ENCODE measurements around the gene PIGQ.

Gene PIGQ

GRCh38 chr16:628321-629061 is 58.7 kb downstream of the PIGQ start:
- no peak for DNase-seq (ENCODE audit: low read depth)

DNA sequence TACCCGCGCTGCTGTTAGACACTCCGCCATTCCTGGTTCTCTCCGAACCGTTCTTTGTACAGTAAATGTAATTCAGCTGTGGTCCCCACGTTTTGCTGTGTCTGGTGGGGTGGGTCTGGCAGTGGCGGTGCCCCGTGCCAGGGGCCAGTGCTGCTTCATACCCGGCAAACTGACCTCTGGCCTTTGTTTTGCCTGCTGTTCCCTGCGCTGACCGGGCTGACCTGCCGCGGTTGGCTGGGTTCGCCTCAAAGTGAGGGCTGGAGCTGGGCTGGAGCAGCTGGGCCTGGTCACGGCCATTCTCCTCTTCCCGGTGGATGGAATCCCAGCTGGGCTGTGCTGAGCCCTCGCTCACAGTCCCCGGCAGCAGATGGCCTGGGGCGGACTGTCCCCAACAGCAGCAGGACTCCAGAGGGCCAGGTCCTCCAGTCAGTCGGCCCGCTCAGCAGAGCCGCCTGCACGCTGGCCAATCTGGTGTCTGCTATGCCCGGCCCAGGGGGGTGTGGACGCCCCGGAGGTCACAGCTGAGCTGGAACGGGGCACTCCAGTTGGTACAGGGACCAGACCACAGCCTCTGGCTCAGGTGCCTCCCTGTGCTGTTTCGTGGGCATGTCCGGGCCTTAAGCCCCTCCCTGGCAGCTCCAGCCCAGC is 59.5 kb downstream of the PIGQ start:
- no peak for DNase-seq (ENCODE audit: low read depth)

- no peak for DNase-seq (ENCODE audit: low read depth)
Observed at GRCh38 chr16:629833-630248, 60.1 kb downstream of the PIGQ start.

GRCh38 chr16:630249-630814 is 60.6 kb downstream of the PIGQ start:
- DNase-seq (ENCODE audit: low read depth), result no peak

GRCh38 chr16:630815-631405 is 61.1 kb downstream of the PIGQ start, which contains the start of gene WFIKKN1:
TSS of gene WFIKKN1 (plus strand) at chr16:630985. CDS start at chr16:631254, 269 bp downstream.
- no peak for DNase-seq (ENCODE audit: low read depth)

DNA sequence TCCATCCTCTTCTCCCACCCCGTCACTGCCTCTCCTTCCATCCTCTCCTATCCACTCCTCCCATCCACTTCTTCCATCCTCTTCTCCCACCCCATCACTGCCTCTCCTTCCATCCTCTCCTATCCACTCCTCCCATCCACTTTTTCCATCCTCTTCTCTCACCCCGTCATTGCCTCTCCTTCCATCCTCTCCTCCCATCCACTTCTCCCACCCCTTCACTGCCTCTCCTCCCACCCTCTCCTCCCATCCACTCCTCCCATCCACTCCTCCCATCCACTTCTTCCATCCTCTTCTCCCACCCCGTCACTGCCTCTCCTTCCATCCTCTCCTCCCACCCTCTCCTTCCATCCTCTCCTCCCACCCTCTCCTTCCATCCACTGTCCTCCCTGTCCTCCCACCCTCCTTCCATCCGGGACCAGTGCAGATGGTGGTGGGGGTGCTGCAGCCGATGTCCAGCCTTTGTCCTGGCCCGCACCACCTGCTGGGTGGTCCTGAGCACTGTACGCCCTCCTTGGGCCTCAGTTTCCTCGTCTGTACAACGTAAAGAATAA is 62.1 kb downstream of the PIGQ start:
- DNase-seq (ENCODE audit: low read depth), result no peak

DNA sequence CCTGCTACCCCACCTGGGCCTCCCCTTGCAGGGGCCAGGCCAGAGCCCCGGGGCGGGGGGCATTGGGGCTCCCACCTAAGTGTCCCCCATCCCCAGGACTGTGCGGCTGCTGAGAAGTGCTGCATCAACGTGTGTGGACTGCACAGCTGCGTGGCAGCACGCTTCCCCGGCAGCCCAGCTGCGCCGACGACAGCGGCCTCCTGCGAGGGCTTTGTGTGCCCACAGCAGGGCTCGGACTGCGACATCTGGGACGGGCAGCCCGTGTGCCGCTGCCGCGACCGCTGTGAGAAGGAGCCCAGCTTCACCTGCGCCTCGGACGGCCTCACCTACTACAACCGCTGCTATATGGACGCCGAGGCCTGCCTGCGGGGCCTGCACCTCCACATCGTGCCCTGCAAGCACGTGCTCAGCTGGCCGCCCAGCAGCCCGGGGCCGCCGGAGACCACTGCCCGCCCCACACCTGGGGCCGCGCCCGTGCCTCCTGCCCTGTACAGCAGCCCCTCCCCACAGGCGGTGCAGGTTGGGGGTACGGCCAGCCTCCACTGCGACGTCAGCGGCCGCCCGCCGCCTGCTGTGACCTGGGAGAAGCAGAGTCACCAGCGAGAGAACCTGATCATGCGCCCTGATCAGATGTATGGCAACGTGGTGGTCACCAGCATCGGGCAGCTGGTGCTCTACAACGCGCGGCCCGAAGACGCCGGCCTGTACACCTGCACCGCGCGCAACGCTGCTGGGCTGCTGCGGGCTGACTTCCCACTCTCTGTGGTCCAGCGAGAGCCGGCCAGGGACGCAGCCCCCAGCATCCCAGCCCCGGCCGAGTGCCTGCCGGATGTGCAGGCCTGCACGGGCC is 62.9 kb downstream of the PIGQ start:
- no peak for DNase-seq (ENCODE audit: low read depth)

- no peak for DNase-seq (ENCODE audit: low read depth)
Observed at GRCh38 chr16:633336-634050, 63.7 kb downstream of the PIGQ start.
